Measurements from ENCODE around the gene LMX1A.

DNA sequence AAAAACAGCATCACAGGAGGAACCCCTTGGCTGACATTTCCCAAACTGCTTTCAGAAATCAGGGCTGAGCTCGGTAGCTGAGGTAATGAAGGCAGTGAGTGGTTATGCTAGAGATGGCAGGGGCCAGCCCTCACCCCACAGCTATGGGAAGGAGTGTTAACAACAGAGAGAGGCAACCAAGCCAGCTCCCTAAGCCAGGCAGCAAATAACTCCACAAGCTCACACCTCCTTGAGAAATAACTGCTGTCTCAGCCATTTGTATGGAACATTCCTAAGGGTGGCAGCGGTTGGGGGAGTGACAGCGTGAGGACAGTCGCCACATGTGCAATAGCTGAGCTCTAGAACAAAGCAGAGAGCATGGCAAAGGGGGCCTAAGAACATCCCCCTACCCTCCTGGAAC, 42.6 kb downstream of the LMX1A start:
- TF ChIP-seq, protein P1, sequence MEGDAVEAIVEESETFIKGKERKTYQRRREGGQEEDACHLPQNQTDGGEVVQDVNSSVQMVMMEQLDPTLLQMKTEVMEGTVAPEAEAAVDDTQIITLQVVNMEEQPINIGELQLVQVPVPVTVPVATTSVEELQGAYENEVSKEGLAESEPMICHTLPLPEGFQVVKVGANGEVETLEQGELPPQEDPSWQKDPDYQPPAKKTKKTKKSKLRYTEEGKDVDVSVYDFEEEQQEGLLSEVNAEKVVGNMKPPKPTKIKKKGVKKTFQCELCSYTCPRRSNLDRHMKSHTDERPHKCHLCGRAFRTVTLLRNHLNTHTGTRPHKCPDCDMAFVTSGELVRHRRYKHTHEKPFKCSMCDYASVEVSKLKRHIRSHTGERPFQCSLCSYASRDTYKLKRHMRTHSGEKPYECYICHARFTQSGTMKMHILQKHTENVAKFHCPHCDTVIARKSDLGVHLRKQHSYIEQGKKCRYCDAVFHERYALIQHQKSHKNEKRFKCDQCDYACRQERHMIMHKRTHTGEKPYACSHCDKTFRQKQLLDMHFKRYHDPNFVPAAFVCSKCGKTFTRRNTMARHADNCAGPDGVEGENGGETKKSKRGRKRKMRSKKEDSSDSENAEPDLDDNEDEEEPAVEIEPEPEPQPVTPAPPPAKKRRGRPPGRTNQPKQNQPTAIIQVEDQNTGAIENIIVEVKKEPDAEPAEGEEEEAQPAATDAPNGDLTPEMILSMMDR (IDR thresholded peaks at IDR 0.05): no peak
- TF ChIP-seq EZH2 (IDR thresholded peaks at IDR 0.05) (no peak), EZH2phosphoT487 (IDR thresholded peaks at IDR 0.05) (no peak)
